HG03196 (cell line): ENCODE data around the gene GALNT13.
A peak's percentile ranks its signal among the peaks of the same experiment; 100 is the strongest.

Experiments
- ATAC-seq: cut with Tn5 transposase; IDR thresholded peaks from one replicate; pipeline ENCODE4 v1.9.1; 2021; ENCODE audit not compliant: unreplicated experiment

GALNT13 gene

GRCh38 chr2:154289870-154290269 is 418.1 kb downstream of the GALNT13 start:
- no peak for ATAC-seq

- ATAC-seq: no peak
These were observed 419.8 kb downstream of the GALNT13 start for GRCh38 chr2:154291511-154291910.

GRCh38 chr2:154291927-154292326 is 420.2 kb downstream of the GALNT13 start:
- ATAC-seq: no peak

GRCh38 chr2:154293864-154294263 is 422.1 kb downstream of the GALNT13 start:
- ATAC-seq: no peak

- ATAC-seq: no peak
These were observed 434.7 kb downstream of the GALNT13 start for GRCh38 chr2:154306266-154306970.

GRCh38 chr2:154307007-154307406 is 435.3 kb downstream of the GALNT13 start:
- ATAC-seq: no peak

- ATAC-seq: no peak
These were observed 452.9 kb downstream of the GALNT13 start for GRCh38 chr2:154324601-154325000.

- ATAC-seq: no peak
These were observed 457.8 kb downstream of the GALNT13 start for GRCh38 chr2:154329510-154329909.

GRCh38 chr2:154331784-154332183 is 460.1 kb downstream of the GALNT13 start:
- ATAC-seq: no peak

- ATAC-seq: no peak
These were observed 464.5 kb downstream of the GALNT13 start for GRCh38 chr2:154336201-154336600.

- ATAC-seq: no peak
These were observed 466.7 kb downstream of the GALNT13 start for GRCh38 chr2:154338352-154338967.

- ATAC-seq: no peak
These were observed 471.6 kb downstream of the GALNT13 start for GRCh38 chr2:154343282-154343681.

- no peak for ATAC-seq
These were observed 479.2 kb downstream of the GALNT13 start for GRCh38 chr2:154350911-154351310.

- ATAC-seq: no peak
These were observed 489.6 kb downstream of the GALNT13 start for GRCh38 chr2:154361276-154361675.

- ATAC-seq: no peak
These were observed 496.4 kb downstream of the GALNT13 start for GRCh38 chr2:154368153-154368552.

GRCh38 chr2:154370873-154371272 is 499.2 kb downstream of the GALNT13 start:
- ATAC-seq: no peak

- ATAC-seq: no peak
These were observed 502.7 kb downstream of the GALNT13 start for GRCh38 chr2:154374416-154374815.

GRCh38 chr2:154375579-154375931 is 503.8 kb downstream of the GALNT13 start:
- no peak for ATAC-seq

GRCh38 chr2:154381931-154382794 is 510.4 kb downstream of the GALNT13 start:
- no peak for ATAC-seq

GRCh38 chr2:154386186-154386585 is 514.5 kb downstream of the GALNT13 start:
- ATAC-seq: no peak

- ATAC-seq: no peak
These were observed 519.3 kb downstream of the GALNT13 start for GRCh38 chr2:154391051-154391450.

GRCh38 chr2:154392256-154392655 is 520.5 kb downstream of the GALNT13 start:
- peak; percentile 88 for ATAC-seq
